ENCODE data around the gene MADCAM1.

GRCh38 chr19:478236-478903 lies 17.9 kb upstream of the MADCAM1 start:
- TF ChIP-seq CTCF (conservative IDR thresholded peaks at IDR 0.05 in 1 of 2, IDR thresholded peaks at IDR 0.05 in 1 of 2; ENCODE audit: extremely low read depth in 1 of 2, insufficient read depth in 1 of 2, low read depth in 1 of 2, low read length in 2 of 2) (no peak), EZH2 (IDR thresholded peaks at IDR 0.05; ENCODE audit: borderline replicate concordance, low read length) (no peak)

All from mammary epithelial cell (primary cell).